ENCODE data around the gene GPR37L1.

GPR37L1 gene

GRCh38 chr1:202122639-202123335 is at the start of gene GPR37L1:
TSS of gene GPR37L1 (plus strand) at chr1:202122917. CDS start at chr1:202122964, 47 bp downstream.
- DNase-seq (ENCODE audit: low read depth) = no peak

- no peak for DNase-seq (ENCODE audit: low read depth)
Measured at GRCh38 chr1:202073206-202073605, 49.5 kb upstream of the GPR37L1 start.

- DNase-seq (ENCODE audit: low read depth) = no peak
Measured at GRCh38 chr1:202074985-202075384, 47.7 kb upstream of the GPR37L1 start.

- DNase-seq (ENCODE audit: low read depth) = no peak
Measured at GRCh38 chr1:202075389-202075788, 47.3 kb upstream of the GPR37L1 start.

- DNase-seq (ENCODE audit: low read depth) = peak; percentile 90
Measured at GRCh38 chr1:202076050-202076511, 46.6 kb upstream of the GPR37L1 start.

GRCh38 chr1:202078241-202078640 is 44.5 kb upstream of the GPR37L1 start:
- no peak for DNase-seq (ENCODE audit: low read depth)

- no peak for DNase-seq (ENCODE audit: low read depth)
Measured at GRCh38 chr1:202081992-202082391, 40.7 kb upstream of the GPR37L1 start.

- DNase-seq (ENCODE audit: low read depth) = no peak
Measured at GRCh38 chr1:202084791-202085681, 37.7 kb upstream of the GPR37L1 start.

GRCh38 chr1:202085682-202086373 is 36.9 kb upstream of the GPR37L1 start:
- DNase-seq (ENCODE audit: low read depth) = no peak

- no peak for DNase-seq (ENCODE audit: low read depth)
Measured at GRCh38 chr1:202086579-202087350, 36.0 kb upstream of the GPR37L1 start.

- no peak for DNase-seq (ENCODE audit: low read depth)
Measured at GRCh38 chr1:202088206-202088605, 34.5 kb upstream of the GPR37L1 start.

- no peak for DNase-seq (ENCODE audit: low read depth)
Measured at GRCh38 chr1:202090994-202091393, 31.7 kb upstream of the GPR37L1 start.

- no peak for DNase-seq (ENCODE audit: low read depth)
Measured at GRCh38 chr1:202093858-202094257, 28.9 kb upstream of the GPR37L1 start.

- no peak for DNase-seq (ENCODE audit: low read depth)
Measured at GRCh38 chr1:202101184-202101583, 21.5 kb upstream of the GPR37L1 start.

- no peak for DNase-seq (ENCODE audit: low read depth)
Measured at GRCh38 chr1:202104073-202104472, 18.6 kb upstream of the GPR37L1 start.

- DNase-seq (ENCODE audit: low read depth) = no peak
Measured at GRCh38 chr1:202105571-202106339, 17.0 kb upstream of the GPR37L1 start.

- no peak for DNase-seq (ENCODE audit: low read depth)
Measured at GRCh38 chr1:202106340-202107254, 16.1 kb upstream of the GPR37L1 start.

- no peak for DNase-seq (ENCODE audit: low read depth)
Measured at GRCh38 chr1:202107321-202107761, 15.4 kb upstream of the GPR37L1 start.

- DNase-seq (ENCODE audit: low read depth) = no peak
Measured at GRCh38 chr1:202107801-202108731, 14.7 kb upstream of the GPR37L1 start.

All from CMK (cell line).